Choroid plexus epithelial cell (primary cell): ENCODE data around the gene ZSWIM6.

Experiments
- DNase-seq: peaks from one replicate; pipeline ENCODE4 v3.0.0-alpha.2; 2010; ENCODE audit warnings: low read depth
- H3K4me3 ChIP-seq: 2 replicates; pipeline ENCODE4 v1.5.1; 2011; ENCODE audit warnings: low read depth, mild to moderate bottlenecking, control low read depth, low read length, moderate library complexity
- CTCF ChIP-seq: conservative IDR thresholded peaks from 2 replicates; pipeline ENCODE4 v1.5.1; 2011; ENCODE audit warnings: low read depth, mild to moderate bottlenecking, control low read depth, inconsistent platforms, low read length, moderate library complexity

ZSWIM6 gene

GRCh38 chr5:61551637-61552313 is 219.7 kb downstream of the ZSWIM6 start:
- H3K4me3 ChIP-seq = no peak overlapping the region
- no peak for TF ChIP-seq CTCF
- no peak for DNase-seq

- H3K4me3 ChIP-seq = no peak overlapping the region
- TF ChIP-seq CTCF = no peak
- DNase-seq = no peak
Measured at GRCh38 chr5:61559146-61559545, 227.1 kb downstream of the ZSWIM6 start.

- TF ChIP-seq CTCF = no peak
- DNase-seq = no peak
- no peak overlapping the region for H3K4me3 ChIP-seq
Measured at GRCh38 chr5:61559722-61560121, 227.7 kb downstream of the ZSWIM6 start.

- peak; percentile 8 for DNase-seq
- H3K4me3 ChIP-seq = no peak overlapping the region
- no peak for TF ChIP-seq CTCF
Measured at GRCh38 chr5:61563401-61563800, 231.3 kb downstream of the ZSWIM6 start.

GRCh38 chr5:61567337-61567736 is 235.3 kb downstream of the ZSWIM6 start:
- no peak for TF ChIP-seq CTCF
- DNase-seq = no peak
- no peak overlapping the region for H3K4me3 ChIP-seq

- no peak overlapping the region for H3K4me3 ChIP-seq
- TF ChIP-seq CTCF = no peak
- DNase-seq = no peak
Measured at GRCh38 chr5:61569353-61569752, 237.3 kb downstream of the ZSWIM6 start.

- DNase-seq = no peak
- no peak for TF ChIP-seq CTCF
- no peak overlapping the region for H3K4me3 ChIP-seq
Measured at GRCh38 chr5:61570767-61571166, 238.7 kb downstream of the ZSWIM6 start.
